ENCODE results near the gene TBC1D24. TPM values are rescaled to one million over a fixed set of nuclear protein-coding genes. Genes with fewer than 3 reads are reported as not detected.
A peak's percentile ranks its signal among the peaks of the same experiment; 100 is the strongest.

TBC1D24 gene
- polyA plus RNA-seq, 1 of the 3 experiments (the other 2 are of a cell fraction) = 6.7 TPM

- TF ChIP-seq ZBTB33 (IDR thresholded peaks at IDR 0.05; ENCODE audit: borderline replicate concordance, low read depth) = no peak
Measured at GRCh38 chr16:2429034-2429770, 45.7 kb upstream of the TBC1D24 start, which contains the start of gene CCNF (continued).

GRCh38 chr16:2429771-2430663 is 44.9 kb upstream of the TBC1D24 start:
- no peaks in the 10 kb centered on the region for H3K9me3 ChIP-seq
- H3K4me2 ChIP-seq = peak overlapping the region; percentile 90
- WGBS (ENCODE audit: low lambda C conversion rate) = 8% methylated on average over 22 of the region's 46 CpGs
- H3K36me3 ChIP-seq (replicated peaks in 1 of 2; ENCODE audit: control insufficient read depth in 1 of 2, insufficient read depth in 2 of 2, low read length in 1 of 2) = peaks cover 11 to 17% of the 10 kb centered on the region in 2 experiments
- H3K9ac ChIP-seq = peak overlapping the region; percentile 88
- peak overlapping the region; percentile 71 for H2AFZ ChIP-seq (ENCODE audit: low read depth)
- H4K20me1 ChIP-seq (ENCODE audit: insufficient read depth) = peaks cover 12% of the 10 kb centered on the region; the same call in 1 of the 2 replicates
- POLR2A ChIA-PET = interaction anchor here (1.1 to 1.9 kb wide), 2 partner anchors 45 to 71 kb away, joined by 4 to 7 read pairs; partner anchors contain the start of gene TBC1D24
- no peaks in the 10 kb centered on the region for H3K27me3 ChIP-seq (ENCODE audit: insufficient read depth)
- CTCF ChIA-PET = interaction anchor here (0.7 to 3.2 kb wide), 28 partner anchors 11 to 235 kb away, joined by 3 to 45 read pairs (median 4); partner anchors contain the start of genes ABCA3, ATP6V0C, CEMP1 and PGP
- H3K9me2 ChIP-seq = no peaks in the 10 kb centered on the region
- DNase-seq = peak; percentile 51
- H3K27ac ChIP-seq (ENCODE audit: low read depth in 2 of 2, low read length in 1 of 2) = peak overlapping the region; percentile 13 to 78; a peak in 3 of 4 replicates
- peaks cover 10 to 31% of the 10 kb centered on the region in 2 experiments for H3K4me1 ChIP-seq (ENCODE audit: control insufficient read depth in 1 of 2, insufficient read depth in 2 of 2, low read depth in 1 of 2, low read length in 1 of 2)
- H3F3A ChIP-seq (replicated peaks; ENCODE audit: insufficient read depth) = no peaks in the 10 kb centered on the region
- peak overlapping the region; percentile 89 to 94 for H3K4me3 ChIP-seq (ENCODE audit: low read depth in 2 of 2, low read length in 1 of 2)
- peaks cover 50% of the 10 kb centered on the region for H3K79me2 ChIP-seq (ENCODE audit: insufficient read depth)
- peak; percentile 54; the same call in 1 of the 2 replicates for TF ChIP-seq MXI1 (IDR thresholded peaks at IDR 0.05; ENCODE audit: low read depth, low read length)
- peak; percentile 41 for TF ChIP-seq SMC3 (IDR thresholded peaks at IDR 0.05; ENCODE audit: low read depth, low read length)
- no peak for TF ChIP-seq GATA2 (CRISPR knock-in tag; IDR thresholded peaks at IDR 0.05)
- TF ChIP-seq EP300 (IDR thresholded peaks at IDR 0.05; ENCODE audit: borderline replicate concordance in 1 of 2, low read depth in 1 of 2, low read length in 1 of 2) = no peak
- TF ChIP-seq IRF3 (IDR thresholded peaks at IDR 0.05; ENCODE audit: low read depth, low read length) = no peak
- no peak for TF ChIP-seq FOSL2 (IDR thresholded peaks at IDR 0.05; ENCODE audit: borderline replicate concordance, low read depth)
- TF ChIP-seq EZH2phosphoT487 (IDR thresholded peaks at IDR 0.05; ENCODE audit: borderline replicate concordance, low read depth) = no peak
- no peak for TF ChIP-seq MEF2A (IDR thresholded peaks at IDR 0.05; ENCODE audit: borderline replicate concordance, low read depth)
- peak; percentile 61 for TF ChIP-seq RAD21 (IDR thresholded peaks at IDR 0.05; ENCODE audit: low read length)
- TF ChIP-seq NRF1 (IDR thresholded peaks at IDR 0.05; ENCODE audit: low read depth, low read length) = no peak
- TF ChIP-seq FOXM1 (IDR thresholded peaks at IDR 0.05; ENCODE audit: low read depth) = no peak
- no peak for TF ChIP-seq RXRA (IDR thresholded peaks at IDR 0.05; ENCODE audit: borderline replicate concordance, low read depth)
- TF ChIP-seq, protein P1, sequence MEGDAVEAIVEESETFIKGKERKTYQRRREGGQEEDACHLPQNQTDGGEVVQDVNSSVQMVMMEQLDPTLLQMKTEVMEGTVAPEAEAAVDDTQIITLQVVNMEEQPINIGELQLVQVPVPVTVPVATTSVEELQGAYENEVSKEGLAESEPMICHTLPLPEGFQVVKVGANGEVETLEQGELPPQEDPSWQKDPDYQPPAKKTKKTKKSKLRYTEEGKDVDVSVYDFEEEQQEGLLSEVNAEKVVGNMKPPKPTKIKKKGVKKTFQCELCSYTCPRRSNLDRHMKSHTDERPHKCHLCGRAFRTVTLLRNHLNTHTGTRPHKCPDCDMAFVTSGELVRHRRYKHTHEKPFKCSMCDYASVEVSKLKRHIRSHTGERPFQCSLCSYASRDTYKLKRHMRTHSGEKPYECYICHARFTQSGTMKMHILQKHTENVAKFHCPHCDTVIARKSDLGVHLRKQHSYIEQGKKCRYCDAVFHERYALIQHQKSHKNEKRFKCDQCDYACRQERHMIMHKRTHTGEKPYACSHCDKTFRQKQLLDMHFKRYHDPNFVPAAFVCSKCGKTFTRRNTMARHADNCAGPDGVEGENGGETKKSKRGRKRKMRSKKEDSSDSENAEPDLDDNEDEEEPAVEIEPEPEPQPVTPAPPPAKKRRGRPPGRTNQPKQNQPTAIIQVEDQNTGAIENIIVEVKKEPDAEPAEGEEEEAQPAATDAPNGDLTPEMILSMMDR (IDR thresholded peaks at IDR 0.05) = no peak; the same call in 1 of the 2 replicates
- no peak for TF ChIP-seq SIN3A (IDR thresholded peaks at IDR 0.05; ENCODE audit: borderline replicate concordance, low read depth, low read length)
- TF ChIP-seq, protein P2, sequence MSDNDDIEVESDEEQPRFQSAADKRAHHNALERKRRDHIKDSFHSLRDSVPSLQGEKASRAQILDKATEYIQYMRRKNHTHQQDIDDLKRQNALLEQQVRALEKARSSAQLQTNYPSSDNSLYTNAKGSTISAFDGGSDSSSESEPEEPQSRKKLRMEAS (IDR thresholded peaks at IDR 0.05; ENCODE audit: low read depth) = no peak
- no peak for TF ChIP-seq TAF1 (IDR thresholded peaks at IDR 0.05; ENCODE audit: borderline replicate concordance, low read depth, low read length)
- no peak for TF ChIP-seq YY1 (IDR thresholded peaks at IDR 0.05; ENCODE audit: low read depth)
- no peak for TF ChIP-seq POLR2AphosphoS5 (IDR thresholded peaks at IDR 0.05; ENCODE audit: low read depth, low read length)
